Omental fat pad (tissue), 4 donors: ENCODE results near the gene GALT. TPM values are rescaled to one million over a fixed set of nuclear protein-coding genes. Genes with fewer than 3 reads are reported as not detected.

Experiments used
- ATAC-seq: fragments of 150-250 bp; one replicate; pipeline ENCODE4 v1.9.1; 2016; ENCODE audit warnings: mild to moderate bottlenecking, moderate library complexity; ENCODE audit not compliant: low FRiP score
- DNase-seq: peaks from one replicate; pipeline ENCODE4 v3.0.0-alpha.2; 2019; ENCODE audit warnings: low spot score
- CTCF ChIP-seq, 3 donors: fragments of 450-650 bp; IDR thresholded peaks; one replicate each; pipeline ENCODE4 v1.5.1; 2016 to 2017; ENCODE audit warnings: antibody characterized with exemption in 3 of 3, mild to moderate bottlenecking in 3 of 3, moderate library complexity in 2 of 3
- total RNA-seq, 4 donors: library from RNA; depleted of rRNA; stranded (reverse); fragments of >200 nt; gene quantifications; one replicate each; pipeline ENCODE4 v1.1.0, GENCODE V29; 2016

Gene GALT
- total RNA-seq, 4 donors from 2014 or later = 17.2 to 53.3 (median 32.7) TPM

- no peak for TF ChIP-seq CTCF (IDR thresholded peaks at IDR 0.05)
- ATAC-seq = no peak
Measured at GRCh38 chr9:34615132-34615531, 31.3 kb upstream of the GALT start.

GRCh38 chr9:34620061-34620994, 26.1 kb upstream of the GALT start, which contains the start of gene DCTN3:
DCTN3 (minus strand) TSS chr9:34620495; CDS start chr9:34620464, 31 bp downstream.
- ATAC-seq (peak; percentile 93), DNase-seq (peak; percentile 88)
- TF ChIP-seq CTCF (IDR thresholded peaks at IDR 0.05) = no peak

More at GRCh38 chr9:34615132-34615531, 31.3 kb upstream of the GALT start:
- DNase-seq = no peak

GRCh38 chr9:34623374-34624235, 22.9 kb upstream of the GALT start:
- ATAC-seq (no peak), DNase-seq (no peak)
- no peak for TF ChIP-seq CTCF (IDR thresholded peaks at IDR 0.05)

- DNase-seq (no peak), ATAC-seq (no peak)
- no peak for TF ChIP-seq CTCF (IDR thresholded peaks at IDR 0.05)
Measured at GRCh38 chr9:34624475-34625185, 21.8 kb upstream of the GALT start.

- no peak for ATAC-seq
Measured at GRCh38 chr9:34625186-34625486, 21.3 kb upstream of the GALT start.

More at GRCh38 chr9:34625186-34625486, 21.3 kb upstream of the GALT start:
- no peak for TF ChIP-seq CTCF (IDR thresholded peaks at IDR 0.05)
- DNase-seq = no peak
